ENCODE results near the gene CAMK2G. TPM values are rescaled to one million over a fixed set of nuclear protein-coding genes. Genes with fewer than 3 reads are reported as not detected.
A peak's percentile ranks its signal among the peaks of the same experiment; 100 is the strongest.
"Not testable (repeated sequence)": the region's sequence is repeated elsewhere in the genome, so short reads cannot be mapped to it uniquely, and the experiment has no call there.

CAMK2G gene
- total and polyA plus RNA-seq, 3 experiments from 2014 or later: 8.1 to 17.5 (median 17.3) TPM

DNA sequence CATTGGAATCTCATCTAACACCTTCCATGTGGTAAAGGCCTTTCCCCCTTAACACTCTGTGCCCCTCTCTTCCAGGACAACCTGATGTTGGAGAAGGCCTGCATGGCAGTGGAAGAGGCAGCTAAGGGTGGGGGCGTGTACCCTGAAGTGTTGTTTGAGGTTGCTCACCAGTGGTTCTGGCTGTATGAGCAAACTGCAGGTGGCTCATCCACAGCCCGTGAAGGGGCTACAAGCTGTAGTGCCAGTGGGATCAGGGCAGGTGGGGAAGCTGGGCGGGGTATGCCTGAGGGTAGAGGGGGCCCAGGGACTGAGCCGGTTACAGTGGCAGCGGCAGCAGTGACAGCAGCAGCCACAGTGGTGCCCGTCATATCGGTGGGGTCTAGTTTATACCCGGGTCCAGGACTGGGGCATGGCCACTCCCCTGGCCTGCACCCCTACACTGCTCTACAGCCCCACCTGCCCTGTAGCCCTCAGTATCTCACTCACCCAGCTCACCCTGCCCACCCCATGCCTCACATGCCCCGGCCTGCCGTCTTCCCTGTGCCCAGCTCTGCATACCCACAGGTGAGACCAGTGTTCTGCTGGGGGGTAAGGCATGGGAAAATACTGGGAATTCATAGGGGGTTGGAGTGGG, 75.3 kb downstream of the CAMK2G start:
- H3K36me3 ChIP-seq (ENCODE audit: insufficient read depth, low read length): peaks cover 54% of the 10 kb centered on the region
- peak overlapping the region in 3 of 8 donors; percentile 35 to 79 (median 57) for H3K27ac Mint-ChIP-seq
- CTCF ChIA-PET: interaction anchor here (0.9 to 1.0 kb wide), 2 partner anchors 10 to 142 kb away, joined by 3 read pairs; no protein-coding TSS in a partner anchor
- H3K4me1 Mint-ChIP-seq: peaks cover 0 to 4% (median 1%) of the 10 kb centered on the region in 3 donors
- H3K9me3 Mint-ChIP-seq: no peaks in the 10 kb centered on the region
- H3K27me3 Mint-ChIP-seq: peaks cover 0 to 2% of the 10 kb centered on the region in 2 donors
- no peak overlapping the region for H3K27ac ChIP-seq (ENCODE audit: low read depth, low read length)
- no peak overlapping the region for H3K4me3 ChIP-seq (ENCODE audit: low read length)
- no peaks in the 10 kb centered on the region for H3K4me1 ChIP-seq (ENCODE audit: insufficient read depth, low read length)
- POLR2A ChIA-PET: interaction anchor here (1.3 kb wide), 1 partner anchor 11 kb away, joined by 4 read pairs; no protein-coding TSS in a partner anchor
- H3K9me3 ChIP-seq (ENCODE audit: low read length): no peaks in the 10 kb centered on the region
- no peak for DNase-seq
- H3K36me3 Mint-ChIP-seq: peaks cover 0 to 93% (median 24%) of the 10 kb centered on the region in 3 donors
- H3K4me3 Mint-ChIP-seq: no peak overlapping the region
- H3K27me3 ChIP-seq (ENCODE audit: insufficient read depth, low read length, poor library complexity, severe bottlenecking): no peaks in the 10 kb centered on the region

DNA sequence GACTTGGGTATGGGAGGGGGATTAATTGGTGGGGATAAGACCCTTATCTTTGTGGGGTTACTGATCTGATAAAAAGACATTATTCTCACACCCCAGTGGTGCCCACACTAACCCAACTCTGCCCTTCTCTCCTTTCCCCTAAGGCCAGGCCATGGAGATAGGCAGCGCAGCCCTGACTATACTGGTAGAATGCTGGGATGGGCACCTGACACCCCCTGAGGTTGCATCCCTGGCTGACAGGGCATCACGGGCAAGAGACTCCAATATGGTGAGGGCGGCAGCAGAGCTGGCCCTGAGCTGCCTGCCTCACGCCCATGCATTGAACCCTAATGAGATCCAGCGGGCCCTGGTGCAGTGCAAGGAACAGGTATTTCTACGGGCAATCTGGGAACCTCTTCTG, 76.3 kb downstream of the CAMK2G start:
- Mint-ChIP-seq H3K9me3 (no peaks in the 10 kb centered on the region), H3K27me3 (peaks cover 0 to 3% of the 10 kb centered on the region in 2 donors), H3K4me1 (peaks cover 0 to 3% (median 0%) of the 10 kb centered on the region in 3 donors), H3K36me3 (peaks cover 7 to 93% (median 21%) of the 10 kb centered on the region in 3 donors), H3K4me3 (no peak overlapping the region), H3K27ac (peak overlapping the region in 4 of 8 donors; percentile 12 to 81 (median 50))
- Histone ChIP-seq H3K27ac (ENCODE audit: low read depth, low read length) (no peak overlapping the region), H3K9me3 (ENCODE audit: low read length) (no peaks in the 10 kb centered on the region), H3K4me3 (ENCODE audit: low read length) (no peak overlapping the region), H3K36me3 (ENCODE audit: insufficient read depth, low read length) (peaks cover 54% of the 10 kb centered on the region), H3K4me1 (ENCODE audit: insufficient read depth, low read length) (no peaks in the 10 kb centered on the region), H3K27me3 (ENCODE audit: insufficient read depth, low read length, poor library complexity, severe bottlenecking) (no peaks in the 10 kb centered on the region)
- DNase-seq: no peak
- ChIA-PET CTCF (no interaction called here), POLR2A (no interaction called here)

DNA sequence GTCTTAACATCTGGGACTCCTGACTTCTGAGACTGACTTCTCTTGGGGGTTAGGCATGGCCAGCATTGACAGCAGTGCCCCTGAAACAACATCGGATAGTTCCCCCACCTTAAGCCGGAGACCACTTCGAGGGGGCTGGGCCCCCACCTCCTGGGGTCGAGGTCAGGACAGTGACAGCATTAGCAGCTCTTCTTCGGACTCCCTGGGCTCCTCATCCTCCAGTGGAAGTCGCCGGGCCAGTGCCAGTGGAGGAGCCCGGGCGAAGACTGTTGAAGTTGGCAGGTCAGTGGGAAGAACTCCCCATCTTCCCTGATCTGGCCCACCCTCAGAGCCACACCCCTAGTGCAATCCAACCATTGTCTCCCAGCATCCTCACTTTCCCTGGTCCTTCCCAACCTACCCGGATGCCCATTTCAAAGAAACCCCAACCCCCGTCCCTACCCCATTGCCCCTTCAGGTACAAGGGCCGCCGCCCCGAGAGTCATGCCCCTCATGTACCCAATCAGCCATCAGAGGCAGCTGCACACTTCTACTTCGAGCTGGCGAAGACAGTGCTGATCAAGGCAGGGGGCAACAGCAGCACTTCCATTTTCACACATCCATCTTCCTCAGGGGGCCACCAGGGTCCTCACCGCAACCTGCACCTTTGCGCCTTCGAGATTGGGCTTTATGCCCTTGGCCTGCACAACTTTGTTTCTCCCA, 76.9 kb downstream of the CAMK2G start:
- Mint-ChIP-seq H3K36me3 (peaks cover 9 to 93% (median 19%) of the 10 kb centered on the region in 3 donors), H3K27ac (peak overlapping the region in 2 of 8 donors; percentile 58 to 63)

DNA sequence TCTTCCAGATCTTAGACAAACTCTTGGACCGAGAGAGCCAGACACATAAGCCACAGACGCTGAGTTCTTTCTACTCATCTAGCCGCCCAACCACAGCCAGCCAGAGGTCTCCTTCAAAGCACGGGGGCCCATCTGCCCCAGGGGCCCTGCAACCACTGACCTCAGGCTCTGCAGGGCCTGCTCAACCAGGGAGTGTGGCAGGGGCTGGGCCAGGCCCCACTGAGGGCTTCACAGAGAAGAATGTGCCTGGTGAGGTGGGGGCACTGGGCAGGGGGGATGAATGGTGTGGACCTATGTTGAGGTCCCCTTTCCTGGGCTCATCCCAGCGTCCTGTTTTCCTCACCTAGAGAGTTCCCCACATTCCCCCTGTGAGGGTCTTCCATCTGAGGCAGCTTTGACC, 77.6 kb downstream of the CAMK2G start:
- ChIA-PET CTCF (interaction anchor here (0.9 to 1.0 kb wide), 2 partner anchors 9 to 24 kb away, joined by 3 read pairs; a partner anchor contains a TSS), POLR2A (no interaction called here)
- Mint-ChIP-seq H3K4me1 (peaks cover 0 to 5% (median 0%) of the 10 kb centered on the region in 3 donors), H3K4me3 (no peak overlapping the region), H3K36me3 (peaks cover 9 to 91% (median 19%) of the 10 kb centered on the region in 3 donors), H3K27me3 (peaks cover 0 to 4% of the 10 kb centered on the region in 2 donors), H3K27ac (peak overlapping the region in 4 of 8 donors; percentile 7 to 61 (median 42)), H3K9me3 (no peaks in the 10 kb centered on the region)
- peaks cover 52% of the 10 kb centered on the region for H3K36me3 ChIP-seq (ENCODE audit: insufficient read depth, low read length)
- H3K9me3 ChIP-seq (ENCODE audit: low read length): no peaks in the 10 kb centered on the region
- H3K4me1 ChIP-seq (ENCODE audit: insufficient read depth, low read length): no peaks in the 10 kb centered on the region
- H3K27me3 ChIP-seq (ENCODE audit: insufficient read depth, low read length, poor library complexity, severe bottlenecking): no peaks in the 10 kb centered on the region
- H3K4me3 ChIP-seq (ENCODE audit: low read length): no peak overlapping the region
- DNase-seq: no peak
- H3K27ac ChIP-seq (ENCODE audit: low read depth, low read length): no peak overlapping the region

More for the DNA sequence above, 76.9 kb downstream of the CAMK2G start:
- POLR2A ChIA-PET: no interaction called here
- Histone ChIP-seq H3K36me3 (ENCODE audit: insufficient read depth, low read length) (peaks cover 52% of the 10 kb centered on the region), H3K27ac (ENCODE audit: low read depth, low read length) (no peak overlapping the region), H3K9me3 (ENCODE audit: low read length) (no peaks in the 10 kb centered on the region), H3K4me1 (ENCODE audit: insufficient read depth, low read length) (no peaks in the 10 kb centered on the region), H3K4me3 (ENCODE audit: low read length) (no peak overlapping the region), H3K27me3 (ENCODE audit: insufficient read depth, low read length, poor library complexity, severe bottlenecking) (no peaks in the 10 kb centered on the region)
- CTCF ChIA-PET: no interaction called here
- no peaks in the 10 kb centered on the region for H3K9me3 Mint-ChIP-seq
- DNase-seq: no peak
- peaks cover 0 to 4% of the 10 kb centered on the region in 2 donors for H3K27me3 Mint-ChIP-seq
- H3K4me3 Mint-ChIP-seq: no peak overlapping the region
- peaks cover 0 to 5% (median 0%) of the 10 kb centered on the region in 3 donors for H3K4me1 Mint-ChIP-seq

DNA sequence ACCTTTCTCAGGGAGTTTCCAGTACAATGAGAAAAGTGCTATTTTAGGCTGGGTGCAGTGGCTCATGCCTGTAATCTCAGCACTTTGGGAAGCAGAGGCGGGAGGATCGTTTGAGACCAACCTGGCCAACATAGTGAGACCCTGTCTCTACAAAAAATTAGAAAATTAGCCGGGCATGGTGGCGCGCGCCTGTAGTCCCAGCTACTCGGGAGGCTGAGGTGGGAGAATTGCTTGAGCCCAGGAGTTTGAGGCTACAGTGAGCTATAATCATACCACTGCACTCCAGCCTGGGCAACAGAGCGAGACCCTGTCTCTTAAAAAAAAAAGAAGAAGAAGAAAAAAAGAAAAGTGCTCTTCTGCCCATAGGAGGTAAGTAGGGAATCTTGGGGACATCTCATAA, 78.3 kb downstream of the CAMK2G start:
- Mint-ChIP-seq H3K27ac (peak overlapping the region in 4 of 8 donors; percentile 6 to 66 (median 35)), H3K36me3 (peaks cover 9 to 92% (median 19%) of the 10 kb centered on the region in 3 donors)
- POLR2A ChIA-PET: interaction anchor here (2.2 kb wide), 1 partner anchor 14 kb away, joined by 4 read pairs; the partner anchor contains the start of gene CHCHD1
- H3K27ac ChIP-seq (ENCODE audit: low read depth, low read length); H3K4me3 ChIP-seq (ENCODE audit: low read length); H3K9me3 Mint-ChIP-seq; H3K4me1 ChIP-seq (ENCODE audit: insufficient read depth, low read length); H3K27me3 ChIP-seq (ENCODE audit: insufficient read depth, low read length, poor library complexity, severe bottlenecking); H3K4me1 Mint-ChIP-seq; H3K27me3 Mint-ChIP-seq; DNase-seq; H3K4me3 Mint-ChIP-seq; H3K9me3 ChIP-seq (ENCODE audit: low read length): not testable (repeated sequence)
- CTCF ChIA-PET: interaction anchor here (0.9 to 1.0 kb wide), 2 partner anchors 8 to 24 kb away, joined by 3 read pairs; a partner anchor contains a TSS
- peaks cover 52% of the 10 kb centered on the region for H3K36me3 ChIP-seq (ENCODE audit: insufficient read depth, low read length)

DNA sequence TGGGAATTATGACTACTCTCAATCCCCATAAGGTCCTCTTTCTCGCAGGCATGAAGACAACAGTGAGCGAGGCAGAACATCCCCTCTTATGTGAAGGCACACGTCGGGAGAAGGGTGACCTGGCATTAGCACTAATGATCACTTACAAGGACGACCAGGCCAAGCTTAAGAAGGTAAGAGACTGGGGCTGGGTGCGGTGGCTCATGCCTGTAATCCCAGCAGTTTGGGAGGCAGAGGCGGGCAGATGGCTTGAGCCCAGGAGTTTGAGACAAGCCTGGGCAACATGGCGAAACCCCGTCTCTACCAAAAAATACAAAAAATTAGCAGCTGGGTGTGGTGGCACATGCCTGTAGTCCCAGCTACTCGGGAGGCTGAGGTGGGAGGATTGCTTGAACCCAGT, 78.9 kb downstream of the CAMK2G start:
- H3K9me3 ChIP-seq (ENCODE audit: low read length); H3K9me3 Mint-ChIP-seq; H3K4me1 Mint-ChIP-seq; H3K27me3 Mint-ChIP-seq; H3K4me1 ChIP-seq (ENCODE audit: insufficient read depth, low read length); H3K27me3 ChIP-seq (ENCODE audit: insufficient read depth, low read length, poor library complexity, severe bottlenecking); H3K27ac ChIP-seq (ENCODE audit: low read depth, low read length); DNase-seq; H3K4me3 ChIP-seq (ENCODE audit: low read length); H3K4me3 Mint-ChIP-seq; H3K27ac Mint-ChIP-seq: not testable (repeated sequence)
- ChIA-PET POLR2A (interaction anchor here (2.2 kb wide), 1 partner anchor 14 kb away, joined by 4 read pairs; the partner anchor contains the start of gene CHCHD1), CTCF (interaction anchor here (2.0 kb wide), 1 partner anchor 9 kb away, joined by 10 read pairs; no protein-coding TSS in a partner anchor)
- H3K36me3 Mint-ChIP-seq: peaks cover 9 to 92% (median 19%) of the 10 kb centered on the region in 3 donors
- peaks cover 55% of the 10 kb centered on the region for H3K36me3 ChIP-seq (ENCODE audit: insufficient read depth, low read length)

DNA sequence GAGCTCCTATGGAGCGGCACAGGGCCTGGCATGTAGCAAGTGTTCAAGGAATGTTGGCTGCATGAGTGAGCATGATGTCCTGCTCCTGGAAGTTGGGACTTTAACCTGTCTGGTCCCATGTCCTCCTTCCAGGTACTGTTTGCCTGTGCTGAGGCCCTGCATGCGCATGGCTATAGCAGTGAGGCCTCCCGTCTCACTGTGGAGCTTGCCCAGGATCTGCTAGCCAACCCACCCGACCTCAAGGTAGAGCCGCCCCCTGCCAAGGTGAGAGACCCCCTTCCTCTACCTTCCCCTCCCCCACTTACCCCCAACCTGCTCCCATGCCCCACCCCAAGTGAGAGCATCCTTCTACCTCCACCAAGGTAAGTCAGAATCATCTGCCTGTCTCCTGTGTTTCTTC, 80.9 kb downstream of the CAMK2G start:
- H3K9me3 Mint-ChIP-seq: no peaks in the 10 kb centered on the region
- H3K36me3 Mint-ChIP-seq: peaks cover 14 to 94% (median 24%) of the 10 kb centered on the region in 3 donors
- no peak for DNase-seq
- peaks cover 0 to 4% (median 2%) of the 10 kb centered on the region in 3 donors for H3K4me1 Mint-ChIP-seq
- ChIA-PET CTCF (interaction anchor here (1.3 kb wide), 1 partner anchor 15 kb away, joined by 3 read pairs; no protein-coding TSS in a partner anchor), POLR2A (no interaction called here)
- peak overlapping the region in 2 of 8 donors; percentile 34 to 51 for H3K27ac Mint-ChIP-seq
- H3K36me3 ChIP-seq (ENCODE audit: insufficient read depth, low read length): peaks cover 62% of the 10 kb centered on the region
- no peaks in the 10 kb centered on the region for H3K27me3 ChIP-seq (ENCODE audit: insufficient read depth, low read length, poor library complexity, severe bottlenecking)
- no peak overlapping the region for H3K4me3 ChIP-seq (ENCODE audit: low read length)
- peak overlapping the region in 1 of 7 donors; percentile 41 for H3K4me3 Mint-ChIP-seq
- H3K27me3 Mint-ChIP-seq: peaks cover 0 to 2% of the 10 kb centered on the region in 2 donors
- H3K4me1 ChIP-seq (ENCODE audit: insufficient read depth, low read length): peaks cover 1% of the 10 kb centered on the region
- H3K27ac ChIP-seq (ENCODE audit: low read depth, low read length): no peak overlapping the region
- H3K9me3 ChIP-seq (ENCODE audit: low read length): no peaks in the 10 kb centered on the region
